Measurements from ENCODE around the gene PPT2.

Gene PPT2

GRCh38 chr6:32152769-32153563 is 975 bp upstream of the PPT2 start:
- DNase-seq: peak; percentile 26 to 48

- peak; percentile 68 to 82 for DNase-seq
Measured at GRCh38 chr6:32154514-32155161, 697 bp downstream of the PPT2 start.

GRCh38 chr6:32156891-32157290 is 3.0 kb downstream of the PPT2 start:
- DNase-seq: no peak

DNA sequence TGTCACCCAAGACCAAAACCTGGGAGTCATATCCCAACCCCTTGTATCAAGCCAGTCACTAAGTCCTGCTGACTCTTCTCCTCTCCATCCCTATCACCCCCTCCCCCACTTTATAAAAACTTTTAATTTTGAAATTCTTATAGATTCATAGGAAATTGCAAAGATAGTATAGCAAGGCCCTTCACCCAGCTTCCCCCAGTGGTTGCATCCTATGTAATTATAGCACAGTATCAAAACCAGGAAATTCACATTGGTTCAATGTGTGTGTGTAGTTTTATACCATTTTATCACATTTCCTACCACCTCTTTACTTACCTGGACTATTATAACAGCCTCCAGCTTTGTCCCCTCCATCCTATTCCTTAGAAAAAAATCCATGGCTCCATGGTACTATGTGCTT is 4.1 kb downstream of the PPT2 start:
- DNase-seq: no peak

GRCh38 chr6:32163559-32164258 is 9.8 kb downstream of the PPT2 start:
- no peak for DNase-seq

- no peak for DNase-seq
Measured at GRCh38 chr6:32164295-32164694, 10.4 kb downstream of the PPT2 start, which contains the start of gene EGFL8. Gene EGFL8 (plus strand): TSS chr6:32164595. CDS start chr6:32166166, 1,571 bp downstream.

- DNase-seq: no peak
Measured at GRCh38 chr6:32166411-32167061, 12.6 kb downstream of the PPT2 start.

DNA sequence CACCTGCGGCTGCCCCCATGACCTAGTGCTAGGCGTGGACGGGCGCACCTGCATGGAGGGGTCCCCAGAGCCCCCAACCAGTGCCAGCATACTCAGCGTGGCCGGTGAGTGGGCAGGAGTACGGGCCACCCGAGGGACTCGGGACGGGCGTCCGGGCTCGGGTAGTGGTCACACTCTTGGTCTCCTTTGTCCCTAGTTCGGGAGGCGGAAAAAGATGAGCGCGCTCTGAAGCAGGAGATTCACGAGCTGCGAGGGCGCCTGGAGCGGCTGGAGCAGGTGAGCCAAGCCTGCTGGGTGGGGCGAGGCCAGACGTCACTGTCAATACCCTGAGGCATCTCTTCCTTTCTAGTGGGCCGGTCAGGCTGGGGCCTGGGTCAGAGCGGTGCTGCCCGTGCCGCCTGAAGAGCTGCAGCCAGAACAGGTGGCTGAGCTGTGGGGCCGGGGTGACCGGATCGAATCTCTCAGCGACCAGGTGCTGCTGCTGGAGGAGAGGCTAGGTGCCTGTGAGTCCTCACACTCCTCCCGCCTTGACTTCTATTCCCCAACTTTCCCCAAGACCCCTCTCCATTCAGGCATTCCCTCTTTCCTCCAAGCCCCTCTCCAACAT is 13.3 kb downstream of the PPT2 start:
- DNase-seq: no peak

GRCh38 chr6:32167761-32168262 is 13.9 kb downstream of the PPT2 start:
- no peak for DNase-seq

- DNase-seq: no peak
Measured at GRCh38 chr6:32168350-32168749, 14.4 kb downstream of the PPT2 start.

DNA sequence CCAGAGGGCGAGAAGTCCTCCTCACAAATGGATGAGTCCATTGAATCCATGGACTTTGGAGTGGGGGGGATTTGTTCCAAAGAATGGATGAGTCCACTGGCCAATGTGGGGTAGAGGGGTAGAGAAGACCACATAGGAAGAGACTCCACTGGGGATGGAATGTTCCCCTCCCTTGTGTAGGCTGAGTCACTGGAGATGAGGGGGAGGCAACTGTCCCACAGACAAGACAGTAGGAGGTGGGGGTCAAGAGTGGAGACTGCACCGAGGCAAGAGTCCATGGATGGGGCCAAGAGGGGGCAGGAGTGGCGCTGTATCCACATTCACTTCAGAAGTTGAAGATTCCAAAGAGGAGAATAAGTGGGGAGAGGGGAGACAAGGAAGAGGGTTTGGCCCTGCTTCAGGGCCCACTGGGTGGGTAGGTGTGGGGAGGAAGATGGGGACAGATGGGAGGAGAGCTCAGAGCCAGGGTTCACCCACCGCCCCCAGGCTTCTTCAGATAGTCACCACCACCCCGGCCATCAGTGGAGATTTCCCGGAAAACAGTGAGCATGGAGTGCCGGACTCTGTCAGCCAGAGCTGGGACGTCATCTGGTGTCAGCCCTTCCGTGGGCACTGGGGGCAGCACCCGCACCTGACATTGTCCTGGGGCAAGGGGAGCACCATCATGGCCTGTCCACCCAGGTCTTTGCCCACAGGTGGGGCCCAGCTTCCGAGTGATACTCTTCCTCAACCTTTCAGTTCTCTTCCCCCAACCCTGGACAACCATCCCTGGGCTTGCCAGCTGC is 15.1 kb downstream of the PPT2 start:
- no peak for DNase-seq

GRCh38 chr6:32170294-32170693 is 16.4 kb downstream of the PPT2 start:
- no peak for DNase-seq

DNA sequence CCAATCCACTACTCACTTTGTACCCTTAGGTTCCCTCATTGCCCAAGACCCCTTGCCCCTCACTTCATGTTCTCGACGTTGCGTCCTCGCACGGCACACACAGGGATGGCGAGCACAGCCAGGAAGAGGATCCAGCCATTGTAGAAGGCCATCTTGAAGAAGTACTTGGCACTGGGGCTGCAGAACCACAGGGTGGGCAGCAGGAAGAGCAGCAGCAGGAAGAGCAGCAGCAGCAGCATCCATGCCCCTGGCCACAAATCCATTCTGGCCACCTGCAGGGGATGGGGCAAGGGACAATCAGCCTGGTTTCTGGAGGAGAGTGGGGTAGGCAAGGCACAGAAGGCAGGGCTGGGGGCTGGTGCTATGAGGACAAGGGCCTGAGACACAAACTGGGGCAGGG is 17.3 kb downstream of the PPT2 start:
- DNase-seq: no peak

- no peak for DNase-seq
Measured at GRCh38 chr6:32173051-32173727, 19.2 kb downstream of the PPT2 start.

GRCh38 chr6:32174416-32174815 is 20.5 kb downstream of the PPT2 start:
- DNase-seq: no peak

GRCh38 chr6:32175322-32175710 is 21.4 kb downstream of the PPT2 start:
- DNase-seq: no peak

DNA sequence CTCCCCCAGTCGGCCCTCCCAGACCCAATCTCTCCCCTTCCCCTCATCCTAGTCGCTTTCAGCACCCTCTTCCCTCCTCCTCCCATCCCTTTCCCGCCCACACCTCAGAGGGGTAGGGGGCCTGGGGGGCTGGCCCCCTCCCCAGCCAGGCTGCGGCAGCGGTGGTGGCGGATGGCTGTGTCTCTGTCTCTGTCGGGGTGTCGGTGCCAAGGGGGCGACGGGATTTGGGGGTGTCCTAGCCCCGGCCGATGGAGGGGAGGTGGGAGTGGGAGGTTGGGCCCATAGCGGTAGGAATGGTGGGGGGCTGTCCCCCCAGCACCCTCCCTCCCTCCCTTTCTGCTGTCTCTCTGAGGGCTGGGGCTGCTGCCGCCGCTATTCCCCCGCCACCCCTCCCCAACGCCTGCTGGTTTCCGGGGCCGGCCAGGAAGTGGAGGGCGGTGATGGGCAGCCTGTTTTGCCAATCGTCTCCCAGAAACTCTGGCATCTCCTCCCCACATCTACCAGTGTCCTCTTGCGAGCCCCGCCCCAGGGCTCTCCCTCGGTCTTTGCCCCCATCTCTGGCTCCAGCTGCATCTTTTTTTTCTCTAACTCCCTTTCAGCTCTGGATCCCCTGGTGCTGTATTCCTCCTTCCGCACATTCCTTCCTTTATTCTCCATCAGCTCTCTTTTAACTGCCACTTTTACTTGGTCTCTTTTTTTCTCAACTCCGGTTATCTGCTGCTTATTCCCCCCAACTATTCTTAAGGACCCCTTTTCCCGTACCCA is 22.0 kb downstream of the PPT2 start, which contains the start of gene AGPAT1:
Gene AGPAT1 (minus strand): TSS at position 374 of the 765 bp plus-strand sequence. CDS start 4,588 bp downstream, outside the sequence.
- peak; percentile 87 to 89 for DNase-seq

DNA sequence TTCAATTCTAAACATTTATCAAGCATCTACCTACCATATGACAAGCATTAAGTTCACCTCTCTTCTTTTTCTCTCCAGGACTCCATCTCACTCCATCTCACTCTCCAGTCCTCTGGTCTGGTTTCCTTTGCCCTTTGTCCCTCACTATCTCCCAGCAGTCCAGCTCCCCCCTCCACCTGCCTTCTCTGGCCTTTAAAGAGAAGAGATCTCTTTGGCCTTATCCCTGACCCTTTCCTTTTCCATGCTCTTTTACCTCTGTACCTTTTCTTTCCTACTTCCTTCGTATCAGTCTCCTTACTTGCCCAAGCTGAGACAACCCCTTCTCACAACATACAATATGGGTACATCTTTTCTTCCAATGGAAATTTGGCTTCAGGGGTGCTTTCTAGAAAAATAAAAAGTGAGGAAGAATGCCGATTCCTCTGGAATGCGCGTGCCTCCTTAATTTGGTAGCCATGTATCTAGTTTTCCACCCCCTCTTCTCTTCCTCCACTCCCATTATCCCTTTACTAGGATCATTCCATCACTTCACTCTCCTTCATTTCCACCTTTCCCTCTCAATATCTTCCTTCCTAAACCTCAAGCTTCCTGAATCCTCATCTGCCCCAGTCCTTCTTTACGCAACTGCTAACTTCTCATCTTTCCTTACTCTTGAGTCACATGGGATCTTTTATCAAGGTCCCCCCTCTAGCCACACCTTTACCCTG is 22.7 kb downstream of the PPT2 start:
- DNase-seq: no peak

DNA sequence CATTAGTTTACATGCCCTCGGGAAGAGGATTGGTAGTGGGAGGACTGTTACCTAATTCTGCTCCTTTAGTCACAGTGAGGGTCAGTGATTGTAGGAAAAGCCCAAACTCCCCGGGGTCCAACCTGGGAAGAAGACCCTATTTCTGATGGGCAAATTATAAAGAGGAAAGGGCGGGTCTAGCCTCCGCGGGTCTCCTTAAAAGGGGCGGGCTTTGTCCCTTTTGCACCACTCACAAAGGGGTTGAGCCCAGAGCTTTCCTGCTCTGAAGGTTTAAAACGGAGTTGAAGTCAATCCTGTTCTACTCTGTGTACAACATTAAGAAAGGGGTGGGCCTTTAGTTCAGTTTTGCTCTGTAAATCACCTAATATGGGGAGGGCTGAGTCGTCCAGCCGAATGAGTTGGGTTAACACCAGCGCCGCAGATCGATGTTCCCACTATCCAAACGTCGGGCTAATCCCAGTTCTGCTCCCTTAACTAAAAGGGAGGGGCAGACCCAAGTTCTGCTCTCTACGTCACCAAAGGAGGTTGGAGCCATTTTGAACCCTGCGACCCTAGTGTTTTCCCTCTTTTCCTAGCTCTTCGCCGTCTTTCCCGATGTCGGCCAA is 23.3 kb downstream of the PPT2 start:
- peak; percentile 78 to 79 for DNase-seq

Data from SHP77 (cell line).